ENCODE data around the gene CHCHD3.
"Not testable (repeated sequence)": the region's sequence is repeated elsewhere in the genome, so short reads cannot be mapped to it uniquely, and the experiment has no call there.

The CHCHD3 gene

DNA sequence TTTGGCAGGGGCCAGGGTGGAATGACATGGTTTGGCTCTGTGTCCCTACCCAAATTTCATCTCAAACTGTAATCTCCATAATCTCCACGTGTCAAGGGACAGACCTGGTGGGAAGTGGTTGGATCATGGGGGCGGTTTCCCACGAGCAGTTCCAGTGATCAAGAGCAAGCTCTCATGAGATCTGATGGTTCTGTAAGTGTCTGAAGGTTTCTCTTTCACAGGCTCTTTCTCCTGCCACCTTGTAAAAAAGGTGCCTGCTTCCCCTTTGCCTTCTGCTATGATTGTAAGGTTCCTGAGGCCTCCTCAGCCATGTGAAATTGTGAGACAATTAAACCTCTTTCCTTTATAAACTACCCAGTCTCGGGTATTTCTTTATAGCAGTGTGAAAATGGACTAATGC is 188.3 kb downstream of the CHCHD3 start:
- H3K4me1 ChIP-seq (ENCODE audit: insufficient read depth, low read length) = no peaks in the 10 kb centered on the region
- no peak overlapping the region for H3K27ac ChIP-seq (ENCODE audit: low read depth, low read length)
- H3K36me3 ChIP-seq (ENCODE audit: insufficient read depth, low read length) = no peaks in the 10 kb centered on the region
- H3K27me3 ChIP-seq (ENCODE audit: control insufficient read depth in 1 of 2, insufficient read depth in 2 of 2, low read length in 2 of 2) = no peaks in the 10 kb centered on the region
- H3K9ac ChIP-seq (ENCODE audit: low read length) = no peak overlapping the region
- no peaks in the 10 kb centered on the region for H3K9me3 ChIP-seq (ENCODE audit: low read length)
- H3K4me3 ChIP-seq (ENCODE audit: low read depth in 1 of 2, low read length in 2 of 2) = no peak overlapping the region

DNA sequence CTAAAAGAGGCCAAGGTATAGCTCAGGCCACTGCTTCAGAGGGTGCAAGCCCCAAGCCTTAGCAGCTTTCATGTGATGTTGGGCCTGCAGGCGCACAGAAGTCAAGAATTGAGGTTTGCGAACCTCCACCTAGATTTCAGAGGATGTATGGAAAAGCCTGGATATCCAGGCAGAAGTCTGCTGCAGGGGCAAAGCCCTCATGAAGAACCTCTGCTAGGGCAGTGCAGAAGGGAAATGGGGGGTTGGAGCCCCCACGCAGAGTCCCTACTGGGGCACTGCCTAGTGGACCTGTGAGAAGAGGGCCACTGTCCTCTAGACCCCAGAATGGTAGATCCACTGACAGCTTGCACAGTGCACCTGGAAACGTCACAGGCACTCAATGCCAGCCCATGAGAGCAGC is 189.1 kb downstream of the CHCHD3 start:
- not testable (repeated sequence) for H3K9ac ChIP-seq (ENCODE audit: low read length); H3K36me3 ChIP-seq (ENCODE audit: insufficient read depth, low read length); H3K4me3 ChIP-seq (ENCODE audit: low read depth in 1 of 2, low read length in 2 of 2); H3K27ac ChIP-seq (ENCODE audit: low read depth, low read length); H3K4me1 ChIP-seq (ENCODE audit: insufficient read depth, low read length); H3K27me3 ChIP-seq (ENCODE audit: control insufficient read depth in 1 of 2, insufficient read depth in 2 of 2, low read length in 2 of 2); H3K9me3 ChIP-seq (ENCODE audit: low read length)

DNA sequence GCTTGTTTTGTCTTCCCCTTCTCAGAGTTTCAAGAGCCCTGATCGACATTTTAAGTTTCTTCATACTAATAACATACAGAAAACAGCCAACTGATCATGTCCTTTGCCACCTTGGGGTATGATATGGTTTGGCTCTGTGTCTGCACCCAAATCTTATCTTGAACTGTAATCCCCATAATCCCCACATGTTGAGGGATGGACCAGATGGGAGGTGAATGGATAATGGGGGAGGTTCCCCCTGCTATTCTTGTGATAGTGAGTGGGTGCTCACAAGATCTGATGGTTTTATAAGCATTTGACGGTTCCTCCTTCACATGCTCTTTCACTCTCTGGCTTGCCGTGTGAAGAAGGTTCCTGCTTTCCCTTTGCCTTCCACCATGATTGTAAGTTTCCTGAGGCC is 190.3 kb downstream of the CHCHD3 start:
- Histone ChIP-seq H3K9me3 (ENCODE audit: low read length) (no peaks in the 10 kb centered on the region), H3K27me3 (ENCODE audit: control insufficient read depth in 1 of 2, insufficient read depth in 2 of 2, low read length in 2 of 2) (no peaks in the 10 kb centered on the region), H3K9ac (ENCODE audit: low read length) (no peak overlapping the region), H3K27ac (ENCODE audit: low read depth, low read length) (no peak overlapping the region), H3K36me3 (ENCODE audit: insufficient read depth, low read length) (no peaks in the 10 kb centered on the region), H3K4me3 (ENCODE audit: low read depth in 1 of 2, low read length in 2 of 2) (no peak overlapping the region), H3K4me1 (ENCODE audit: insufficient read depth, low read length) (no peaks in the 10 kb centered on the region)

DNA sequence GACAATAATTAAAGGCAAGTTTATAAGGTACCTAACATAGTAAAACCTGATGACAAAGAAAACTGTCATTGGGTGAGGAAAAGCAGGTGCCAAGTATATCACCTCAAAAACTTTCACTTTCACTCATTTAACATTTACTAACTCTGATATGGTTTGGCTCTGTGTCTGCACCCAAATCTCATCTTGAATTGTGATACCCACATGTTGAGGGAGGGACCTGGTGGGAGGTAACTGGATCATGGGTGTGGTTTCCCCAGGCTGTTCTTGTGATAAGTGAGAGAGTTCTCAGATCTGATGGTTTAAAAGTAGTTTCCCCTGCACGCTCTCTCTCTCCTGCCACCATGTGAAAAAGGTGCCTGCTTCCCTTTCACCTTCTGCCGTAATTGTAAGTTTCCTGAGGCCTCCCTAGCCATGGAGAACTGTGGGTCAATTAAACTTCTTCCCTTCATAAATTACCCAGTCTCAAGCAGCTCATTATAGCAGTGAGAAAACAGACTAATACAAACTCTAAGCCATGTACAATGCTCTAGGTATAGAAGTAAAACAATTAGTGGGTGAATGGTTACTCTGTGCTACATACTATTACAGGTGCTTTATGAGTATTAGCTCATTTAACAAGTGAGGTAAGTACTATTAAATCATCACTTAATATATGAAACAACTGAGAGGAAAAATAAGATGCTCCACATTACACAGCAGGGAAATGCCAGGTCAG is 199.0 kb downstream of the CHCHD3 start:
- Histone ChIP-seq H3K9me3 (ENCODE audit: low read length) (no peaks in the 10 kb centered on the region), H3K4me1 (ENCODE audit: insufficient read depth, low read length) (peaks cover under 1% of the 10 kb centered on the region), H3K9ac (ENCODE audit: low read length) (no peak overlapping the region), H3K27me3 (ENCODE audit: control insufficient read depth in 1 of 2, insufficient read depth in 2 of 2, low read length in 2 of 2) (no peaks in the 10 kb centered on the region), H3K4me3 (ENCODE audit: low read depth in 1 of 2, low read length in 2 of 2) (no peak overlapping the region), H3K36me3 (ENCODE audit: insufficient read depth, low read length) (no peaks in the 10 kb centered on the region), H3K27ac (ENCODE audit: low read depth, low read length) (no peak overlapping the region)

DNA sequence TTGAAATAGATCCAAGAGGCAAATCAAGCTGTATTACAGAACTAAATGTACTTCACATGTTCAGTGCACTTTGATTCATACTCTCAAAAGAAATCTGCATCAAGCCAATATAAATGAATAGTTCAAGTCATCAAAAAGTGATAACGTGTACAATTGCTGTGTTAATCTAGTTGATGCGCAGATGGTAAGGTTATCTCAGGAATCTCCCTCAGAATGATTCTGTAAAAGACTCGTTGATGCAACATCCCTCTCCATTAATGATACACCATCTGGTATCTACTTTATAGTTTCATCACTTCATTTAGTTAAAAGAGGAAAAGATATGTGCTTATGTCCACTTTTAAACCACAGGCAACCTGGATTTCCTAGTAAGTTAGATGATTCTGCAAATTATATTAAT is 200.6 kb downstream of the CHCHD3 start:
- Histone ChIP-seq H3K9me3 (ENCODE audit: low read length) (no peaks in the 10 kb centered on the region), H3K27ac (ENCODE audit: low read depth, low read length) (no peak overlapping the region), H3K36me3 (ENCODE audit: insufficient read depth, low read length) (no peaks in the 10 kb centered on the region), H3K27me3 (ENCODE audit: control insufficient read depth in 1 of 2, insufficient read depth in 2 of 2, low read length in 2 of 2) (no peaks in the 10 kb centered on the region), H3K9ac (ENCODE audit: low read length) (no peak overlapping the region), H3K4me3 (ENCODE audit: low read depth in 1 of 2, low read length in 2 of 2) (no peak overlapping the region), H3K4me1 (ENCODE audit: insufficient read depth, low read length) (peaks cover 6% of the 10 kb centered on the region)

DNA sequence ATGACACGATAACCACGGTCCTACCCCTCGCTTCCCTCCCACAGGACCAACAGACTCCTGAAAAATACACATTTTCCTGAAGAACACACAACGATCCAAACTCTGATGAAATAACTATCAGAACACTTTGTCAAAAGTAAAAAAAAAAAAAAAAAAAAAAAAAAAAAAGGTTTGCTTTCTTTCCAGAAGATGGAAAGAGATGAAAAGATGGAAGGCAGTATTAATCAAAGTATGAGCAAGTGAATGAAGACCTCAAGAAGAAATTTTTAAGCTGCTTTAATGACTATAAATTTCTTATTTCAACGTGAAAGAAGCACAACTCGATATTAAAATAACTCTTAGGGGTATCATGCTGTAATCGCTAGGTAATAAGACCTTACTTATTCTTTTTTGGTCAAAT is 202.3 kb downstream of the CHCHD3 start:
- no peaks in the 10 kb centered on the region for H3K27me3 ChIP-seq (ENCODE audit: control insufficient read depth in 1 of 2, insufficient read depth in 2 of 2, low read length in 2 of 2)
- no peak overlapping the region for H3K9ac ChIP-seq (ENCODE audit: low read length)
- no peaks in the 10 kb centered on the region for H3K36me3 ChIP-seq (ENCODE audit: insufficient read depth, low read length)
- peaks cover 6% of the 10 kb centered on the region for H3K4me1 ChIP-seq (ENCODE audit: insufficient read depth, low read length)
- H3K9me3 ChIP-seq (ENCODE audit: low read length) = no peaks in the 10 kb centered on the region
- H3K4me3 ChIP-seq (ENCODE audit: low read depth in 1 of 2, low read length in 2 of 2) = no peak overlapping the region
- H3K27ac ChIP-seq (ENCODE audit: low read depth, low read length) = no peak overlapping the region

DNA sequence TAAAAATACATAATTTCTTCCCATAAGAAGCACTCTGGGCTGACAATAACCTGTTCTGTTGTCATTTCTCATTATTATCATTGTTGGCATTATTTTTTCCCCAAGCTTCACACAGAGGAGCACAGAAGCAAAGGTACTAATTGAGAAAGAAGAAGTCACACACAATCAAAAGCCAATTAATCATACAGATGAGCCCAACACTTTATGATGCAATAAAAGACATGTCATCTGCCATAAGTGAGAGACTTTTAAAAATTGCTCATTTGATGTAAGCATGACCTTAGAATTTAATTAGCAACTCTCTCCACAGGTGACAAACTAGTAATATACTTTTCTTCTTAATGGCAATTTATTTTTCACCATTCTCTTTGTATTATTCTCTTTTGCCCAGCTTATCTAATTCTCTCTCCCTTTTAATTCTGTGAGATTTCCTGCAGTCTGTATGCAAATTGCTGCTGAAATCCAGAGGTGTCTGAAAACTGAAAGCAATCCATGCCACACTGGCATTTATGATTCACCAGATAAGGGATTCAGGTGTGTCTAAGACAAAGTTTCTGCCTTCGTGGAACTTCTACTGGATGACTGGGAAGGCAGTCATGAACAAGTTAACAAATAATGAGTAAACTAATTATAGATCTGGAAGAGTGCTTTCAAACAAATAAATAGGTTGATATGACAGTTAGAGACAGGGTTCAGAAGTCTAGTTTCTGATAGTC is 203.5 kb downstream of the CHCHD3 start:
- Histone ChIP-seq H3K9ac (ENCODE audit: low read length) (no peak overlapping the region), H3K4me1 (ENCODE audit: insufficient read depth, low read length) (peaks cover 6% of the 10 kb centered on the region), H3K27ac (ENCODE audit: low read depth, low read length) (no peak overlapping the region), H3K9me3 (ENCODE audit: low read length) (no peaks in the 10 kb centered on the region), H3K4me3 (ENCODE audit: low read depth in 1 of 2, low read length in 2 of 2) (no peak overlapping the region), H3K27me3 (ENCODE audit: control insufficient read depth in 1 of 2, insufficient read depth in 2 of 2, low read length in 2 of 2) (no peaks in the 10 kb centered on the region), H3K36me3 (ENCODE audit: insufficient read depth, low read length) (no peaks in the 10 kb centered on the region)

DNA sequence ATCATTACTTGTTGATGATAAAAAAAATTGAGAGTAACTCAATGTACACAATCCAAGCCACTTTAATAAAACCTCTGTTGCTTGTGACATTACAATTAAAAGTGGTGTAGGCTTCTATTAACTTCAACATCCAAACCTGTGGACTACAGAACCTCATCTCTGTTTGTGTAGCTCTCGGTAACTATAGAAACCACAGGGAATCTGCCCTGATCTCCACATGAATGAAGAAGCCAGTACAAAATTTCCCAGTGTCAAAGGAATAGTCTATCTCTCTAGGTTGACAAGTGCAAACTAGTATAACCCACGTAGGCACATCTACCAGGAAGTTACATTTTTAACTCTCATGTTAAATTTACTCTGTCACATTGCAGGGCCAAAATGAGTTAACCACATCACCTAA is 204.3 kb downstream of the CHCHD3 start:
- H3K4me3 ChIP-seq (ENCODE audit: low read depth in 1 of 2, low read length in 2 of 2) = no peak overlapping the region
- no peaks in the 10 kb centered on the region for H3K36me3 ChIP-seq (ENCODE audit: insufficient read depth, low read length)
- no peak overlapping the region for H3K27ac ChIP-seq (ENCODE audit: low read depth, low read length)
- no peaks in the 10 kb centered on the region for H3K9me3 ChIP-seq (ENCODE audit: low read length)
- H3K9ac ChIP-seq (ENCODE audit: low read length) = no peak overlapping the region
- H3K4me1 ChIP-seq (ENCODE audit: insufficient read depth, low read length) = peaks cover 6% of the 10 kb centered on the region
- no peaks in the 10 kb centered on the region for H3K27me3 ChIP-seq (ENCODE audit: control insufficient read depth in 1 of 2, insufficient read depth in 2 of 2, low read length in 2 of 2)

DNA sequence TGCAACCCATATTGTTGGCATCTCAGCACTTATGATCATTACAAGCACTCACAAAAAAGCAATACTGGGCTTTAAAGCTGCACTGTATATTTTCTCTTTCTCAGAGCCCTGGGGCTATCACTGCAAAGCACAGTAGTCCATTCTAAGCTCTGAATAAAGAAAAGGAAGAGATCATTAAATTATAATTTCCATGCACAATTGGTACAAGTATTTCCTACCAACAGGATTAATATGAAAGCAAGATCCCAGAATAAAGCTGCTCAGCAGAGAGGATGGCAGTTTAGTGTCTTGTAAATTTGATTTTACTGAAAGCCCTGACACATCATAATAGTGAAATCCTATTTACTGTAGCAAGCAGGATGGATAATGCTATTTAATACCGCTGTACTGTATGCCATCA is 205.3 kb downstream of the CHCHD3 start:
- Histone ChIP-seq H3K27me3 (ENCODE audit: control insufficient read depth in 1 of 2, insufficient read depth in 2 of 2, low read length in 2 of 2) (no peaks in the 10 kb centered on the region), H3K4me3 (ENCODE audit: low read depth in 1 of 2, low read length in 2 of 2) (no peak overlapping the region), H3K27ac (ENCODE audit: low read depth, low read length) (no peak overlapping the region), H3K9ac (ENCODE audit: low read length) (no peak overlapping the region), H3K9me3 (ENCODE audit: low read length) (no peaks in the 10 kb centered on the region), H3K4me1 (ENCODE audit: insufficient read depth, low read length) (peaks cover 6% of the 10 kb centered on the region), H3K36me3 (ENCODE audit: insufficient read depth, low read length) (no peaks in the 10 kb centered on the region)

DNA sequence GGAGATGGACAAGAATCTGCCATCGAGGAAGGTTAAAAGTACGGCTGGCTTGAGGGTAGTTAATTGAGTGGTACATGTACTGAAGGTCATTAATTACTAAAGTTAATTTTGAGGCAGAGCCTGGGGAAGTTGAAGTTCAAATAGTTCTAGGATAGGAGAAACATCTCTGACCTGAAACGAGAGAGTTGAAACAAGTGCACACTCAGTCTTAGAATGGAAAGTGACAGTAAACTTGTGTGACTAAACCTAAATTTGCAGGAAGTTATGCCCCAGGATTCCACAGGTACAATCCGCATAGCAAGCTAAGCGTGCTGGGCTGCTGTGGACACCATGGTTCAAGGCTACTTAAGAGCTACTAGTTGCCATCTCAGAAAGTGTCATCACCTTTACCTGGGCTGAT is 209.9 kb downstream of the CHCHD3 start:
- Histone ChIP-seq H3K36me3 (ENCODE audit: insufficient read depth, low read length) (no peaks in the 10 kb centered on the region), H3K27ac (ENCODE audit: low read depth, low read length) (no peak overlapping the region), H3K27me3 (ENCODE audit: control insufficient read depth in 1 of 2, insufficient read depth in 2 of 2, low read length in 2 of 2) (no peaks in the 10 kb centered on the region)

DNA sequence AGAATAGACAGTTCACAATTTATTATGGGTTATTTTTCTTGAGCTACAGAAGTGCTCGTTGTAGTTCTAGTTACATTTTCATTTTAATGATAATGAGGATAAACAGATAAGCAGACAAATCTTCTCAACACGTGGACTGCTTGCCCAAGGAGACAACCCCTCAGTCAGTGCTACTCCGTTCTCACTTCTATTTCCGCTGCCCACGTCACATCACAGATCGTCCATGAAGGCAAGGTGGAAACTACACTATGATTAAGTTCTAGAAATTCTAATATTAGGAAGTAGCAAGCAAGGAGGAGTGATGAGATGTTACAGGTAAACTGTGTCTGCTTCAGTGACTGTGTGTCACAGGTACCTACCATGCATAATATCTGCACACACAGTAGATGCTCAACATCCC is 210.5 kb downstream of the CHCHD3 start:
- H3K9me3 ChIP-seq (ENCODE audit: low read length) = no peaks in the 10 kb centered on the region
- H3K27ac ChIP-seq (ENCODE audit: low read depth, low read length) = no peak overlapping the region
- no peak overlapping the region for H3K4me3 ChIP-seq (ENCODE audit: low read depth in 1 of 2, low read length in 2 of 2)
- no peaks in the 10 kb centered on the region for H3K36me3 ChIP-seq (ENCODE audit: insufficient read depth, low read length)
- H3K9ac ChIP-seq (ENCODE audit: low read length) = no peak overlapping the region
- no peaks in the 10 kb centered on the region for H3K27me3 ChIP-seq (ENCODE audit: control insufficient read depth in 1 of 2, insufficient read depth in 2 of 2, low read length in 2 of 2)
- H3K4me1 ChIP-seq (ENCODE audit: insufficient read depth, low read length) = no peaks in the 10 kb centered on the region

More for the DNA sequence above, 209.9 kb downstream of the CHCHD3 start:
- H3K4me1 ChIP-seq (ENCODE audit: insufficient read depth, low read length) = no peaks in the 10 kb centered on the region
- H3K4me3 ChIP-seq (ENCODE audit: low read depth in 1 of 2, low read length in 2 of 2) = no peak overlapping the region
- H3K9ac ChIP-seq (ENCODE audit: low read length) = no peak overlapping the region
- H3K9me3 ChIP-seq (ENCODE audit: low read length) = no peaks in the 10 kb centered on the region
